HUES64 (cell line): Measurements from ENCODE around the gene SIMC1.
A peak's percentile ranks its signal among the peaks of the same experiment; 100 is the strongest.

Experiments used
- H3K27ac ChIP-seq: 2 replicates; pipeline ENCODE4 v1.7.0; 2013; ENCODE audit warnings: low read depth, low read length, inconsistent platforms
- H3K27me3 ChIP-seq: 2 replicates; pipeline ENCODE4 v1.6.1; 2013; ENCODE audit warnings: mild to moderate bottlenecking, low read length; ENCODE audit not compliant: insufficient read depth
- H3K36me3 ChIP-seq: 2 replicates; pipeline ENCODE4 v1.6.1; 2013; ENCODE audit warnings: mild to moderate bottlenecking, low read length; ENCODE audit not compliant: insufficient read depth
- H3K4me1 ChIP-seq: 2 replicates; pipeline ENCODE4 v1.6.1; 2013; ENCODE audit warnings: mild to moderate bottlenecking, low read length, moderate library complexity; ENCODE audit not compliant: insufficient read depth
- H3K4me3 ChIP-seq: 2 replicates; pipeline ENCODE4 v1.5.1; 2013; ENCODE audit warnings: mild to moderate bottlenecking, low read length, moderate library complexity
- H3K9ac ChIP-seq: 2 replicates; pipeline ENCODE4 v1.6.1; 2013; ENCODE audit warnings: mild to moderate bottlenecking, low read depth, low read length
- H3K9me3 ChIP-seq: 2 replicates; pipeline ENCODE4 v1.6.1; 2013; ENCODE audit warnings: low read depth, low read length; ENCODE audit not compliant: insufficient read depth
- WGBS: fragments of 150-250, 120-280 bp; methylation state at CpG from one replicate; pipeline ENCODE4 v1.1.7; 2013; ENCODE audit warnings: missing lambda C conversion rate; 5-methylcytosine and 5-hydroxymethylcytosine counted together

SIMC1 gene

DNA sequence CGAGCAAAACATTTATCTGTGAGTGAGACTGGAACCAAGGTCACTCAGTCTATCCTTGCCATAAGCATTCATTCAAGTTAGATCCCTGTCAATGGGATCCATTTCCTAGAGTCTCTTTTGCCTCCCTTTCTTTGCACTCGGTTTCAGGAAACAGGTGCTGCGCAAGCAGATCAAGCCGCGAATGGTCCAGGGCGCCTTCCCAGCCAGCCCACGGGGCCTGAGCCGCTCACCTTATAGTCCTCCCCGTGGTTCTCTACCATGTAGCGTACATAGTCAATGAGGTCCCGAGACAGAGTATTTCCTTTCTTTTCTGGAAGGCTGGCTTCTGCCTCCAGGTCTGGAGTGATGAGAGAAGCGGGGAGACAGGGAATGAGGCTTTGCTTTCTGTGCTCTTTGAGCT is 146.8 kb downstream of the SIMC1 start:
- Histone ChIP-seq H3K36me3 (peaks cover 66% of the 10 kb centered on the region), H3K4me1 (peaks cover 7% of the 10 kb centered on the region), H3K9ac (no peak overlapping the region), H3K27me3 (no peaks in the 10 kb centered on the region), H3K27ac (no peak overlapping the region), H3K9me3 (no peaks in the 10 kb centered on the region), H3K4me3 (no peak overlapping the region)
- WGBS, result 97% methylated on average over 12 of the region's 12 CpGs

DNA sequence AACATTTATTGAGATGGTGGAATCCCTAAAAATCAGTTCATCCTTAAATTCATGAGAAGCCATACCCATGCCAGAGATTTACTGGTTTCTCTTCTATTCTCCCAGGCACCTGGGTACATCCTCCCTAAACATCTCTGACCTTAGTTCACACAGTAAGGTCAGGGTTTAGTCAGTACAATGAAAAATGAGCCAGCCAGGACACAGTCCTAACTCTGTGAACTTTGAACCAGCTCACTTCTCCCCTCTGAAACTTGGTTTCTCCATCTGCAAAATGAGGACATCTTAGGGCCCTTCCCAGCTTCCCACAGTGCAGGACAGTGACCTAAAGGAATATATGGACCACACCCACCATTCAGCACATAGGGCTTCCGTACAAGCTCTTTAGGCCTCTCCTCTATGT is 148.3 kb downstream of the SIMC1 start:
- no peak overlapping the region for H3K27ac ChIP-seq
- no peaks in the 10 kb centered on the region for H3K9me3 ChIP-seq
- H3K9ac ChIP-seq, result no peak overlapping the region
- peak overlapping the region; percentile 16 for H3K4me3 ChIP-seq
- H3K36me3 ChIP-seq, result peaks cover 60% of the 10 kb centered on the region
- WGBS, result 100% methylated on average over 1 of the region's 1 CpG
- peaks cover 7% of the 10 kb centered on the region for H3K4me1 ChIP-seq
- no peaks in the 10 kb centered on the region for H3K27me3 ChIP-seq

DNA sequence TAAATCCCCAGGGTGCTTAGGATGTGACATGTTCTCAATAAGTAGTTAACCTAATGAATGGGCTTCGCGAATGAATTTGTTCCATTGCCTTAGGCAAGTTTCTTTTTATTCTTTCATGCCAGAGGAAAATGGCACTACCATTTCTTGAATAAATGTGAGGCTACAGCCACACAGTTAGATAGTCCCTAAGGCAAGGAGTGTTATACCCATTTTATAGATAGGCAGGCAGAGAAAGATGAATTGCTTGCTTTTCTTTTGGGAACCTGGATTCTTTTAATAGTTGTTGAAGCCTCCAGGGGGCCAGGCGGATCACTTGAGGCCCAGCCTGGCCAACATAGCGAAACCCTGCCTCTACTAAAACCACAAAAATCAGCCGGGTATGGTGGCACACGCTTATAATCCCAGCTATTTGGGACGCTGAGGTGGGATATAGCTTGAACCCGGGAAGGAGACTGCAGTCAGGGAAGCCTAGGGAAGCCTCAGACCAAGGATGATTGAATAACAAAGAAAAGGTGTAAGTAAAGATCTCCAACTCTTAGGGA is 149.2 kb downstream of the SIMC1 start:
- peak overlapping the region; percentile 98 for H3K9ac ChIP-seq
- WGBS, result 29% methylated on average over 8 of the region's 8 CpGs
- peak overlapping the region; percentile 90 for H3K4me3 ChIP-seq
- H3K27ac ChIP-seq, result peak overlapping the region; percentile 75; the same call in 1 of the 2 replicates
- peaks cover 57% of the 10 kb centered on the region for H3K36me3 ChIP-seq
- peaks cover 7% of the 10 kb centered on the region for H3K4me1 ChIP-seq
- no peaks in the 10 kb centered on the region for H3K9me3 ChIP-seq
- H3K27me3 ChIP-seq, result no peaks in the 10 kb centered on the region

DNA sequence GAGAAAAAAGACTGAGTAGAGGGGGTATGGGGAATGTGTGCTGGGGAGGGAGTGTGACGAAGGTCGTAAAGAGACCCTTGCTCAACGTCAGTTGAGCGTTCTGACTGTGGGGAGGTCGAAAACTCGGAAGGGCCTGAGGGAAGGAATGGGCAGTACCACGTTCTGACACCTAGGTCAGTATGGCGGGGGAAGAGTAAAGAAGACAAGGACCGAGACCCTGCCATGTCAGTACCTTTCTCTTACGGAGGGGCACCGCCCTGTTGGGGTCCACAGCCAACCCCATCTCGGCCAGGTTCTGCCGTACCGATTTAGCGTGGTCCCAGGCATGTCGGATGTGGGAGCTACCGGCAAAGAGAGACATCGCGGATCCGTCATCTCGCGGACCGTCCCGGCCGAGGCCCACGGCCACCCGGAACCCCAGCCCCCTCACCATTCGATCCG is 149.8 kb downstream of the SIMC1 start:
- H3K9me3 ChIP-seq, result no peaks in the 10 kb centered on the region
- peak overlapping the region; percentile 75 for H3K27ac ChIP-seq
- under 1% methylated on average over 29 of the region's 29 CpGs for WGBS
- peaks cover 7% of the 10 kb centered on the region for H3K4me1 ChIP-seq
- no peaks in the 10 kb centered on the region for H3K27me3 ChIP-seq
- H3K36me3 ChIP-seq, result peaks cover 51% of the 10 kb centered on the region
- H3K9ac ChIP-seq, result peak overlapping the region; percentile 98
- peak overlapping the region; percentile 90 for H3K4me3 ChIP-seq

DNA sequence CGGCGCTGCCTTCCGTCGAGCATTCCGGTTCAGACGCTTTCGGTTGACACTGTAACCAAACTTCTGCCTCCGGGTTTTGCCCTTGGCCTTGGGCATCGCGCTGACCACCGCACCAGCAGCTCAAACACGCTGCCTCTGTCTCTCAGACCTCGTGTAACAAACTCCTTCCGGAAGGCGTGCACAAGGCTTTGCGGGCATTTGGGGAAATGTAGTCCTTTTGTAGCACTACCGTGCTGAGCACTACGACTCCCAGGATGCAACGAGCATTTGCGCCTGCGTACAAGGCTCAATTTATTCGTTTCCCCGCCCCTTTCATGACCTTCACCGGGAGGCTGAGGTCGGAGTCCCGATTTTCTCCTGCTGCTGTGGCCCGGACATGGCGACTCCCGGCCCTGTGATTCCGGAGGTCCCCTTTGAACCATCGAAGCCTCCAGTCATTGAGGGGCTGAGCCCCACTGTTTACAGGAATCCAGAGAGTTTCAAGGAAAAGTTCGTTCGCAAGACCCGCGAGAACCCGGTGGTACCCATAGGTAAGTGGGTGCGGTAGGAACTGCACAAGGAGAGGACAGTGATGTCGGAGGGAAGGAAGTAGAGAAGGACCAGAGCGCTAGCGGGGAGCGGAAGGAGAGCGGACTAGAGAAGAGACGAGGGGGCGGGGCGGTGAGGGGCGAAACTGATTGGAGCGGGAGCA is 150.4 kb downstream of the SIMC1 start, which contains the start of the genes HIGD2A and NOP16:
HIGD2A (plus strand) TSS at position 308 of the 691 bp plus-strand sequence; CDS start at position 377, 69 bp downstream.
NOP16 (minus strand) TSS at position 155 of the 691 bp plus-strand sequence; CDS start at position 96, 59 bp downstream.
- peak within 1 kb of the TSS; percentile 99 for H3K27ac ChIP-seq
- peak within 1 kb of the TSS; percentile 90 for H3K4me3 ChIP-seq
- H3K9me3 ChIP-seq, result no peaks in the 10 kb centered on the region
- under 1% methylated on average over 47 of the region's 47 CpGs for WGBS
- no peaks in the 10 kb centered on the region for H3K27me3 ChIP-seq
- peaks cover 45% of the 10 kb centered on the region for H3K36me3 ChIP-seq
- peak within 1 kb of the TSS; percentile 98 for H3K9ac ChIP-seq
- peaks cover 7% of the 10 kb centered on the region for H3K4me1 ChIP-seq

DNA sequence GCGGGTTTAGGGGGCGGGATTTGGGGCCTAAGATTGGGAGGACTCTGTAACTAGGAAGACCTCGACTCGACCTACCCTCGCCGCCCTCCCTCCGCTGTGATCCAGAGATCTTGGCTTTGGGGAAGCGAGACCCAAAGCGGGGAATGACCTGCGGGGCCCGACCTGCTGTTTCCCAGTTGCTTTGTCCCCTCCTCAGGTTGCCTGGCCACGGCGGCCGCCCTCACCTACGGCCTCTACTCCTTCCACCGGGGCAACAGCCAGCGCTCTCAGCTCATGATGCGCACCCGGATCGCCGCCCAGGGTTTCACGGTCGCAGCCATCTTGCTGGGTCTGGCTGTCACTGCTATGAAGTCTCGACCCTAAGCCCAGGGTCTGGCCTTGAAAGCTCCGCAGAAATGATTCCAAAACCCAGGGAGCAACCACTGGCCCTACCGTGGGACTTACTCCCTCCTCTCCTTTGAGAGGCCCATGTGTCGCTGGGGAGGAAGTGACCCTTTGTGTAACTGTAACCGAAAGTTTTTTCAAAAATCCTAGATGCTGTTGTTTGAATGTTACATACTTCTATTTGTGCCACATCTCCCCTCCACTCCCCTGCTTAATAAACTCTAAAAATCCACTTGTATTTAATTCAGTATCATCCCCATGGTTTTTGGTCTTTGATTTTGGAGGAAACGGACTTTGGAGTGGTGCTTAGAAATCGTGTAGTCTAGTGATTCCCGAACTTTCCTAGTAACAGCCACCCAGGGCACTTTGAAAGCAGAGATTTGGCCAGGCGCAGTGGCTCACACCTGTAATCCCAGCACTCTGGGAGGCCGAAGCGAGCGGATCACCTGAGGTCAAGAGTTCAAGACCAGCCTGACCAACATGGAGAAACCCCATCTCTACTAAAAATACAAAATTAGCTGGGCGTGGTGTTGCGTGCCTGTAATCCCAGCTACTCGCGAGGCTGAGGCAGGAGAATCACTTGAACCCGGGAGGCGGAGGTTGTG is 151.2 kb downstream of the SIMC1 start:
- Histone ChIP-seq H3K9me3 (no peaks in the 10 kb centered on the region), H3K4me1 (peaks cover 7% of the 10 kb centered on the region), H3K27ac (peak overlapping the region; percentile 87), H3K27me3 (no peaks in the 10 kb centered on the region), H3K9ac (peak overlapping the region; percentile 98), H3K36me3 (peaks cover 37% of the 10 kb centered on the region), H3K4me3 (peak overlapping the region; percentile 90)
- WGBS, result 30% methylated on average over 40 of the region's 41 CpGs

DNA sequence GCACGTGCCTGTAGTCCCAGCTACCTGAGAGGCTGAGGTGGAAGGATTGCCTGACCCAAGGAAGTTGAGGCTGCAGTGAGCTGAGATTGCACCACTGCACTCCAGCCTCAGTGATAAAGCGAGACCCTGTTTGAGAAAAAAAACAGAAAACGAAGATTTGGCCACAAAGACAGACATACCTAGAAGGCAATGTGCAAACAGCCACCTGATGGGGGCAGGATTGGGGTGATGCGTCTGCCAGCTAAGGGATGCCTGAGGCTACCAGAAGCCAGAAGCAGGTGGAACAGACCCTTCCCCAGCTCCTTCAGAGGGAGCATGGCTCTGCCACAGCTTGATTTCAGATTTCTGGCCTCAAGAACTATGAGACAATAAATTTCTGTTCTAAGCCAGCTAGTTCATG is 153.3 kb downstream of the SIMC1 start:
- peaks cover 16% of the 10 kb centered on the region for H3K36me3 ChIP-seq
- no peak overlapping the region for H3K27ac ChIP-seq
- 89% methylated on average over 4 of the region's 4 CpGs for WGBS
- H3K9me3 ChIP-seq, result no peaks in the 10 kb centered on the region
- no peaks in the 10 kb centered on the region for H3K27me3 ChIP-seq
- no peak overlapping the region for H3K9ac ChIP-seq
- peaks cover 7% of the 10 kb centered on the region for H3K4me1 ChIP-seq
- no peak overlapping the region for H3K4me3 ChIP-seq

DNA sequence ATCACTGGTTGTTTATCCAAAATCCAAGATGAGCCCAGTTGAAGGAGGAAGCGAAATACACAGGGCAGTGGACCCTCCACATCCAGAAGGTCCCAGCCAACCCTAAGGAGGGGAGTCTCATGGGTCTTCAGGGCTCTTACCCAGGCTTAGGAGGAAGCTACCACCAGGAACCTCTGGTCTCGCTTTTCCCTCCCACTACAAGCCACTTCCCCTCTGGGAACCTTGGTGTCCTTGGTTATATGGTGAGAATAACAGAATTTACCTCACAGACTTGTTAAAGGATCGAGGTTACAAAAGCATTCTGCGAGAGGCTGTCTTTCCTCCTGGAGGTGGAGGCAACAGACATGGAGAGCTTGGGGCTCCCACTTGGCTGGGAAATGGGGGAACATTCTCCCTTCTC is 153.8 kb downstream of the SIMC1 start:
- 77% methylated on average over 4 of the region's 4 CpGs for WGBS

DNA sequence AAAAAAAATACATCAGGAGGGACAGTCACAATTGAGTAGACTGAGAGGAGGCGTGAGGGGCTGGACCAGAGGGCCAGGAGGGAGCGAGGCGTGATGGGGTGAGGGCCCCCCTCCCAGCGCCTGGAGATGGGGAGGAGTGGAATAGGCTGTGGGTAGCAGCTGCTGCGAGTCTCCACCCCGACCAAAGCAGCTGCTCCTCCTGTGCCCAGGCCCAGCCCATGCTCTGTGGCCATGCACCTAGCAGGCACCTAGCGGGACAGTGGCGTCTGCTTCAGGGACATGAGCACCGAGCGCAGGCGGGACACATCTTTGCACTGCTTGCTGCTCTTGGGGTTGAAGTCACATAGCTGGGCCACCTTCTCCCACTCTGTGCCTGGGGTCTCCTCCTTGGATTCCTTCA is 154.3 kb downstream of the SIMC1 start:
- H3K27me3 ChIP-seq, result no peaks in the 10 kb centered on the region
- H3K27ac ChIP-seq, result no peak overlapping the region
- H3K36me3 ChIP-seq, result peaks cover 9% of the 10 kb centered on the region; the same call in 1 of the 2 replicates
- no peaks in the 10 kb centered on the region for H3K4me1 ChIP-seq
- 91% methylated on average over 11 of the region's 11 CpGs for WGBS
- no peak overlapping the region for H3K4me3 ChIP-seq
- no peak overlapping the region for H3K9ac ChIP-seq
- no peaks in the 10 kb centered on the region for H3K9me3 ChIP-seq

More for the DNA sequence above, 153.8 kb downstream of the SIMC1 start:
- Histone ChIP-seq H3K9me3 (no peaks in the 10 kb centered on the region), H3K9ac (no peak overlapping the region), H3K4me3 (no peak overlapping the region), H3K36me3 (peaks cover 11% of the 10 kb centered on the region), H3K27me3 (no peaks in the 10 kb centered on the region), H3K4me1 (peaks cover 5% of the 10 kb centered on the region), H3K27ac (no peak overlapping the region)

DNA sequence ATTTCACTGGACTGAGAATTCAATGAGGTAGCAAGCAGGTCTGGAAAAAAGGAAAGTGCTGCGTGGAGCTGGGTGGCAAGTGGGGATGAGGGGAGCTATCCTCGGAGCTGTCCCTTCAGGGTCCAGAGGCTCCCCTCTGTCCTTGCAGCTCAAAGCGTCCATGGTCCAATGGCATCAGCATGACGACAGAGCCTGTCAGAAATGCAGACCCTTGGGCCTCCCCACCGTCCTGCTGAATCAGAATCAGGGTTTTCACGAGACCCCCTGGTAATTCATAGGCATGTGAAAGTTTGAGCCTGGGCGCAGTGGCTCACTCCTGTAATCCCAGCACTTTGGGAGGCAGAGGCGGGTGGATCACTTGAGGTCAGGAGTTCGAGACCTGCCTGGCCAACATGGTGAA is 155.9 kb downstream of the SIMC1 start:
- 94% methylated on average over 9 of the region's 9 CpGs for WGBS
- Histone ChIP-seq H3K27me3 (no peaks in the 10 kb centered on the region), H3K4me1 (no peaks in the 10 kb centered on the region), H3K27ac (no peak overlapping the region), H3K9ac (no peak overlapping the region), H3K36me3 (peaks cover 9% of the 10 kb centered on the region; the same call in 1 of the 2 replicates), H3K4me3 (no peak overlapping the region), H3K9me3 (no peaks in the 10 kb centered on the region)
